Tibial nerve (tissue), 4 donors: ENCODE measurements around the gene MOV10L1. TPM values are rescaled to one million over a fixed set of nuclear protein-coding genes. Genes with fewer than 3 reads are reported as not detected.

ENCODE experiments used
- DNase-seq, 2 donors: peaks; one replicate each; pipeline ENCODE4 v3.0.0-alpha.2; 2019; ENCODE audit warnings: low spot score in 2 of 2
- H3K27ac ChIP-seq, 4 donors: fragments of 200-600 bp; sonication (generic) in 3 of 4; one replicate each; pipeline ENCODE4 v1.5.1; 2017 to 2019; ENCODE audit warnings: mild to moderate bottlenecking in 1 of 4
- H3K27me3 ChIP-seq, 2 donors: fragments of 200-600 bp; sonication (generic) in 1 of 2; one replicate each; pipeline versions ENCODE4 v1.5.1 to v1.6.0; 2017 to 2019
- H3K36me3 ChIP-seq, 3 donors: fragments of 200-600 bp; sonication (generic); one replicate each; pipeline ENCODE4 v1.5.1; 2018 to 2019
- H3K4me1 ChIP-seq, 4 donors: fragments of 200-600 bp; sonication (generic) in 3 of 4; one replicate each; pipeline ENCODE4 v1.5.1; 2017 to 2019
- H3K4me3 ChIP-seq, 4 donors: fragments of 200-600 bp; sonication (generic) in 3 of 4; one replicate each; pipeline ENCODE4 v1.5.1; 2017 to 2019; ENCODE audit warnings: mild to moderate bottlenecking in 1 of 4, moderate library complexity in 1 of 4
- H3K9me3 ChIP-seq, 4 donors: fragments of 200-600 bp; sonication (generic) in 3 of 4; one replicate each; pipeline ENCODE4 v1.5.1; 2017 to 2019
- EP300 ChIP-seq, 2 donors: sonication (generic); formaldehyde crosslinking; IDR thresholded peaks; one replicate each; pipeline ENCODE4 v1.6.1; 2017; ENCODE audit warnings: antibody characterized with exemption in 2 of 2, mild to moderate bottlenecking in 1 of 2
- POLR2A ChIP-seq, 2 donors: fragments of 450-650 bp; IDR thresholded peaks; one replicate each; pipeline ENCODE4 v1.6.1; 2017; ENCODE audit warnings: antibody characterized with exemption in 2 of 2, mild to moderate bottlenecking in 2 of 2, moderate library complexity in 2 of 2
- WGBS, 2 donors: methylation state at CpG; one replicate each; pipeline ENCODE4 v1.1.5; 2018; 5-methylcytosine and 5-hydroxymethylcytosine counted together
- total RNA-seq, 4 donors: library from RNA; depleted of rRNA; stranded (reverse); fragments of >200 nt; gene quantifications; one replicate each; pipeline ENCODE4 v1.1.0, GENCODE V29; 2016
- TF ChIP-seq, protein P1 (sequence below), 5 experiments: fragments of 200-600 bp in 3 of 5; fragments of 450-650 bp in 2 of 5; sonication (generic) in 3 of 5; IDR thresholded peaks; one replicate each; pipeline ENCODE4 v1.5.1; 2016 to 2019; ENCODE audit warnings: antibody characterized with exemption in 5 of 5, mild to moderate bottlenecking in 3 of 5, moderate library complexity in 2 of 5

The MOV10L1 gene
- total RNA-seq, 4 donors from 2014 or later, result 1.0 to 3.7 (median 2.6) TPM

DNA sequence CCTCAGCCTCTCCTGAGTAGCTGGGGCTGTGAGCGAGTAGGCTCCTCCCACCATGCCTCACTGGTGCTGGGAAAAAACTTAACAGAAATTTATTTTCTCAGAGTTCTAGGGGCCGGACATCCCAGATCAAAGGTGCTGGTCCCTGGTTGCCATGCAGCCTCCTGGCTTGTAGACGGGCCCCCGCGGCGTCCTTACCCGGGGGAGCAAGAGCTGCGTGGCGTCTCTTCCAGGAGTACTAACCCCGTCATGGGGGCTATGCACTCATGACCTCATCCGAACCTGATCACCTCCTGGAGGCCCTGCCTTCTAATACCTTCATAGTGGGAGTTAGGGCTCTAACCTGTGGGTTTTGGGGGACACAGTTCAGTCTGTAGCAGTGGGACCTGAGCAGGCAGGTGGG lies 98.5 kb downstream of the MOV10L1 start:
- Histone ChIP-seq H3K36me3 (peaks cover 0 to 7% (median 0%) of the 10 kb centered on the region in 3 donors), H3K4me1 (peaks cover 0 to 76% (median 47%) of the 10 kb centered on the region in 4 donors), H3K4me3 (no peak overlapping the region), H3K27me3 (no peaks in the 10 kb centered on the region), H3K9me3 (no peaks in the 10 kb centered on the region), H3K27ac (no peak overlapping the region)
- DNase-seq, result no peak
- TF ChIP-seq, protein P1, sequence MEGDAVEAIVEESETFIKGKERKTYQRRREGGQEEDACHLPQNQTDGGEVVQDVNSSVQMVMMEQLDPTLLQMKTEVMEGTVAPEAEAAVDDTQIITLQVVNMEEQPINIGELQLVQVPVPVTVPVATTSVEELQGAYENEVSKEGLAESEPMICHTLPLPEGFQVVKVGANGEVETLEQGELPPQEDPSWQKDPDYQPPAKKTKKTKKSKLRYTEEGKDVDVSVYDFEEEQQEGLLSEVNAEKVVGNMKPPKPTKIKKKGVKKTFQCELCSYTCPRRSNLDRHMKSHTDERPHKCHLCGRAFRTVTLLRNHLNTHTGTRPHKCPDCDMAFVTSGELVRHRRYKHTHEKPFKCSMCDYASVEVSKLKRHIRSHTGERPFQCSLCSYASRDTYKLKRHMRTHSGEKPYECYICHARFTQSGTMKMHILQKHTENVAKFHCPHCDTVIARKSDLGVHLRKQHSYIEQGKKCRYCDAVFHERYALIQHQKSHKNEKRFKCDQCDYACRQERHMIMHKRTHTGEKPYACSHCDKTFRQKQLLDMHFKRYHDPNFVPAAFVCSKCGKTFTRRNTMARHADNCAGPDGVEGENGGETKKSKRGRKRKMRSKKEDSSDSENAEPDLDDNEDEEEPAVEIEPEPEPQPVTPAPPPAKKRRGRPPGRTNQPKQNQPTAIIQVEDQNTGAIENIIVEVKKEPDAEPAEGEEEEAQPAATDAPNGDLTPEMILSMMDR (IDR thresholded peaks at IDR 0.05), result no peak
- TF ChIP-seq POLR2A (IDR thresholded peaks at IDR 0.05), result no peak
- no peak for TF ChIP-seq EP300 (IDR thresholded peaks at IDR 0.05)
- WGBS, 2 donors, result 94 to 95% methylated on average over 10 to 11 of the region's 11 CpGs

GRCh38 chr22:50189184-50189848 lies 99.5 kb downstream of the MOV10L1 start:
- DNase-seq, result no peak

GRCh38 chr22:50189849-50190181 lies 100.0 kb downstream of the MOV10L1 start:
- WGBS, 2 donors, result 23 to 31% methylated on average over 3 to 4 of the region's 4 CpGs
- peak overlapping the region; percentile 9 to 93 (median 84) for H3K27ac ChIP-seq
- DNase-seq, result no peak
- H3K9me3 ChIP-seq, result no peaks in the 10 kb centered on the region
- TF ChIP-seq EP300 (IDR thresholded peaks at IDR 0.05), result no peak
- no peak for TF ChIP-seq POLR2A (IDR thresholded peaks at IDR 0.05)
- TF ChIP-seq, protein P1 (IDR thresholded peaks at IDR 0.05), result no peak
- H3K4me1 ChIP-seq, result peaks cover 0 to 62% (median 43%) of the 10 kb centered on the region in 4 donors
- no peaks in the 10 kb centered on the region for H3K27me3 ChIP-seq
- peak overlapping the region in 3 of 4 donors; percentile 15 to 48 (median 47) for H3K4me3 ChIP-seq
- peaks cover 0 to 21% (median 7%) of the 10 kb centered on the region in 3 donors for H3K36me3 ChIP-seq

More at GRCh38 chr22:50189184-50189848, 99.5 kb downstream of the MOV10L1 start:
- WGBS, 2 donors, result 72 to 81% methylated on average over 16 to 18 of the region's 20 CpGs
- H3K4me1 ChIP-seq, result peaks cover 0 to 67% (median 45%) of the 10 kb centered on the region in 4 donors
- H3K4me3 ChIP-seq, result no peak overlapping the region
- H3K27me3 ChIP-seq, result no peaks in the 10 kb centered on the region
- no peaks in the 10 kb centered on the region for H3K9me3 ChIP-seq
- H3K27ac ChIP-seq, result peak overlapping the region in 3 of 4 donors; percentile 80 to 93 (median 88)
- TF ChIP-seq POLR2A (IDR thresholded peaks at IDR 0.05), result no peak
- H3K36me3 ChIP-seq, result peaks cover 0 to 16% (median 3%) of the 10 kb centered on the region in 3 donors

DNA sequence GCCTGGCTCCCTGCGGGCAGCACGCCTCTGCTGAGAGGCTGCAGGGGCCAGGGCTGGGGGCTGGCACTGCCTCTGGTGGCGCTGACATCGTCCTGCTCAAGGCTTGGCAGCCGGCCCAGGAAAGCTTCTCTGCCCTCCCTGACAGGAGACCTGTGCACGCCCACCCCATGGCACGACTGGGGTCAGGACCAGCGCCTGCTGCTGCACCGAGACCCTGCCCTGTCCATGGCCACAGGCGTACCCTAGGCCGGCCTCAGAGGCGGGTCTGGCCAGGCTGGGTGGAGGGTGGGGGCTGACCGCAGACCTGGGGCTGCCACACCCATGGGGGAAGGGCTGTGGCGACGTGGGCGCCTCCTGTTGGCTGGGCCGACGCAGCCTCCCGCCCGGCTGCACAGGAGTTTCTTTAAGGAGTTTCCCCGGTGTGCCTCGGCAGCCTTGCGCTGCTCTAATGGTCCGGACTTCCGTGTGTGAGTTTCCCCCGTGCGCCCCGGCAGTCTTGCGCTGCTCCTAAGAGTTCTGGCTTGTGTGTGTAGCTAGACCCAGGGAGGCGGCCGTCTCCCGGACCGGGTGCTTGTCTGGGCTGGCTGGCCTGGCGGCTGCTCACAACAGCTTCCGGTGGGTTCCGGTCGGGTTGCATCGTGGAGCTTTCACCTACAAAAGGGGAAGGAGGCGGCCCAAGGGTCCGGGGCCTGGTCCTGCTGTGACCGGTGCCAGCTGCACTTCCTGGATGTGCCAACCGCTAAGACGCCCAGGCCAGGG lies 100.6 kb downstream of the MOV10L1 start:
- Histone ChIP-seq H3K9me3 (no peaks in the 10 kb centered on the region), H3K27ac (peak overlapping the region; percentile 9 to 93 (median 84)), H3K4me1 (peaks cover 0 to 57% (median 38%) of the 10 kb centered on the region in 4 donors), H3K36me3 (peaks cover 0 to 27% (median 7%) of the 10 kb centered on the region in 3 donors), H3K4me3 (peak overlapping the region; percentile 15 to 50 (median 48)), H3K27me3 (no peaks in the 10 kb centered on the region)
- TF ChIP-seq POLR2A (IDR thresholded peaks at IDR 0.05) (no peak), EP300 (IDR thresholded peaks at IDR 0.05) (no peak)
- TF ChIP-seq, protein P1 (IDR thresholded peaks at IDR 0.05), result peak; percentile 25 to 50 (median 40)
- WGBS, 2 donors, result 3 to 15% methylated on average over 11 to 39 of the region's 43 CpGs
- peak in 1 of 2 donors; percentile 40 for DNase-seq

DNA sequence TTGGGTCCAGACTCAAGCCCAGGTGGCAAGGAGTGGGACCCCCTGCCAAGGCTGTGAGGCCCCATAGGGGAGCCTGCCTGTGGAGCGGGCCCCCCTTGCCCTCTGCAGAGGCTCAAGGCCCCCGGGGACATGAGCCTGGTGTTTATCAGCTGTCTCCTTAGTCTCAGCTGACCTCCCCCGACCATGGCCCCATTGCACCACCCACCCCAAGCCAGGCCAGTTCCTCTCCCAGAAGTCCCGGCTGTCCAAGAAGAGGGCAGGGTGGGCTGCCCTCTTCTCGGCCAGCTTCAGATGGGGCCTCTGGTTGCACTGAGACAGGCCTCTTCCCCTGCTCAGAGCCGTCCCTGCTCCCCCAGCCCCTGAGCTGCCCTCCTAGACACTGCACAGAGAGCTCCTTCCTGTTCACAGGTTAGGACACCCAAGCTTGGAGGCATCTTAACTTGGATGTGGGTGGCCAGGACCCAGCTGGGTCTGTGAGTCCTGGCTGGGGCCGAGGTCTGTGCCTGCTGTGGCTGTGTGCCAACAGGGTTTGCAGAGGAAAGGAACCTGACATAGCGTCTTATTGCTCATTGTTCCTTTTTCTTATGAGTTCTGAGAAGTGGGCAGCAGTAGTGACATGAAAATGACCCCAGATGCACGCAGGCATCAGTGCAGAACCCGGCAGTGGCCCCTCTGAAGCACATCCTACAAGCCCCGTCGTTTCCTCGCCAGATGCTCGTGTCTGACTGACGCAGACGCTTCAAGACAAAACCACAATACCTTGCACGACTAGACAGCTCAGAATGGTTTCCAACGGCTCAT lies 101.3 kb downstream of the MOV10L1 start:
- TF ChIP-seq POLR2A (IDR thresholded peaks at IDR 0.05), result no peak
- TF ChIP-seq EP300 (IDR thresholded peaks at IDR 0.05), result no peak
- TF ChIP-seq, protein P1 (IDR thresholded peaks at IDR 0.05), result no peak
- Histone ChIP-seq H3K4me1 (peaks cover 0 to 57% (median 37%) of the 10 kb centered on the region in 4 donors), H3K27ac (peak overlapping the region; percentile 9 to 93 (median 84)), H3K4me3 (peak overlapping the region; percentile 15 to 50 (median 48)), H3K9me3 (no peaks in the 10 kb centered on the region), H3K27me3 (no peaks in the 10 kb centered on the region), H3K36me3 (peaks cover 0 to 35% (median 7%) of the 10 kb centered on the region in 3 donors)
- WGBS, 2 donors, result 68 to 75% methylated on average over 15 of the region's 18 CpGs
- no peak for DNase-seq
